Endothelial cell of umbilical vein (primary cell): ENCODE measurements around the gene SERPINA5. TPM values are rescaled to one million over a fixed set of nuclear protein-coding genes. Genes with fewer than 3 reads are reported as not detected.

Experiments used
- BruUV-seq: library from RNA; stranded (reverse); fragments of 400-500 nt; replicated peaks from 2 replicates; lab custom pipeline; 2021; lab: Mats Ljungman, UMichigan
- CTCF ChIA-PET: fragments of 300-600, 350-600 bp; sonication (Branson Sonifier 250); formaldehyde crosslinking; loops from one replicate; lab custom pipeline; 2021; ENCODE audit warnings: antibody characterized with exemption, inconsistent platforms; lab: Charles Lee
- POLR2A ChIA-PET: fragments of 300-600, 350-600 bp; sonication (Branson Sonifier 250); formaldehyde crosslinking; loops from one replicate; lab custom pipeline; 2021; ENCODE audit warnings: antibody characterized with exemption, inconsistent platforms; lab: Charles Lee
- DNase-seq: peaks from one replicate; pipeline ENCODE4 v3.0.0-alpha.2; 2011; ENCODE audit warnings: low read depth, low spot score
- FAIRE-seq: peaks from 2 replicates; lab custom pipeline; 2011; peaks lifted over from hg19 to GRCh38; lab: Jason Lieb, UNC
- H2AFZ ChIP-seq: 2 replicates; pipeline ENCODE4 v1.6.0; 2012; ENCODE audit warnings: low read depth, low read length, control low read depth, inconsistent platforms
- H3K27ac ChIP-seq: 2 replicates; pipeline ENCODE4 v1.5.1; 2011; ENCODE audit warnings: low read depth, mild to moderate bottlenecking, control low read depth, low read length, moderate library complexity; ENCODE audit not compliant: insufficient read depth
- H3K27me3 ChIP-seq, 2 experiments: 2 replicates each; pipeline versions ENCODE4 v1.6.0 to v1.6.1; 2011; ENCODE audit warnings: low read length in 2 of 2, mixed read lengths in 1 of 2; ENCODE audit not compliant: control insufficient read depth in 2 of 2, insufficient read depth in 2 of 2
- H3K36me3 ChIP-seq, 2 experiments: 2 replicates in 1 of 2; 3 replicates in 1 of 2; pipeline ENCODE4 v1.5.1; 2011; ENCODE audit warnings: low read length in 2 of 2, mild to moderate bottlenecking in 1 of 2, moderate library complexity in 1 of 2; ENCODE audit not compliant: control insufficient read depth in 2 of 2, insufficient read depth in 2 of 2; ENCODE audit errors: extremely low read depth in 1 of 2
- H3K4me1 ChIP-seq: 3 replicates; pipeline ENCODE4 v1.5.1; 2011; ENCODE audit warnings: mild to moderate bottlenecking, low read length; ENCODE audit not compliant: control insufficient read depth, insufficient read depth; ENCODE audit errors: extremely low read depth
- H3K4me2 ChIP-seq: 2 replicates; pipeline ENCODE4 v1.6.1; 2011; ENCODE audit warnings: low read length, control low read depth, mixed read lengths; ENCODE audit not compliant: insufficient read depth
- H3K4me3 ChIP-seq, 3 experiments: fragments of 200-600 bp in 1 of 3; sonication (generic), shearing (Covaris generic) in 1 of 3; replicated peaks in 1 of 3; 2 replicates each; pipeline ENCODE4 v1.5.1; 2011 to 2016; ENCODE audit warnings: control low read depth in 3 of 3, low read length in 3 of 3, mild to moderate bottlenecking in 2 of 3, inconsistent platforms in 1 of 3, low read depth in 1 of 3, moderate library complexity in 1 of 3; ENCODE audit not compliant: insufficient read depth in 1 of 3
- H3K79me2 ChIP-seq: 2 replicates; pipeline ENCODE4 v1.6.0; 2012; ENCODE audit warnings: low read length, inconsistent platforms; ENCODE audit not compliant: control insufficient read depth, insufficient read depth
- H3K9ac ChIP-seq: replicated peaks from 2 replicates; pipeline ENCODE3; 2011; ENCODE audit warnings: low read length, control low read depth; ENCODE audit not compliant: insufficient read depth; ENCODE audit errors: extremely low read depth
- H3K9me1 ChIP-seq: replicated peaks from 3 replicates; pipeline ENCODE4 v1.6.0; 2011; ENCODE audit warnings: mild to moderate bottlenecking, low read length; ENCODE audit not compliant: control insufficient read depth, insufficient read depth; ENCODE audit errors: extremely low read depth
- H3K9me3 ChIP-seq: replicated peaks from 2 replicates; pipeline ENCODE4 v1.5.1; 2012; ENCODE audit warnings: low read length, inconsistent platforms; ENCODE audit not compliant: control insufficient read depth, insufficient read depth
- H4K20me1 ChIP-seq: replicated peaks from 2 replicates; pipeline ENCODE3; 2011; ENCODE audit warnings: mild to moderate bottlenecking, low read length; ENCODE audit not compliant: control insufficient read depth, insufficient read depth; ENCODE audit errors: extremely low read depth
- EZH2 ChIP-seq: IDR thresholded peaks from 2 replicates; pipeline ENCODE4 v1.6.1; 2012; ENCODE audit warnings: borderline replicate concordance, low read depth, mild to moderate bottlenecking, moderate library complexity, low read length, inconsistent platforms; ENCODE audit not compliant: severe bottlenecking
- MYC ChIP-seq: IDR thresholded peaks from one replicate; pipeline ENCODE4 v1.6.1; 2011; ENCODE audit warnings: mild to moderate bottlenecking, low read depth, low read length
- dilution Hi-C: fragments of 300-500 bp; cut with MboI; formaldehyde crosslinking; loops from one replicate; pipeline ENCODE4 v1.15.0; 2019; ENCODE audit warnings: low sequenced_read_pairs; ENCODE audit not compliant: extremely low pct_ligation_motif_present
- intact Hi-C: fragments of 100-400 bp; cut with micrococcal nuclease; formaldehyde crosslinking; loops from one replicate; pipeline ENCODE4 v1.10.0; 2022
- polyA plus RNA-seq, 4 experiments: library from polyadenylated mRNA; depleted of rRNA in 3 of 4; stranded (reverse) in 3 of 4; unstranded in 1 of 4; fragments of >200 nt; gene quantifications; 2 replicates each; pipeline versions ENCODE4 v1.2.1 to v1.2.3, GENCODE V29; 2011 to 2012; ENCODE audit warnings: missing spikeins in 1 of 4
- total RNA-seq: library from RNA; stranded (reverse); gene quantifications from 2 replicates; pipeline ENCODE4 v1.2.3, GENCODE V29; 2021
- TF ChIP-seq, protein P1 (sequence below), 2 donors: IDR thresholded peaks; 1 replicate in 1 of 2; 2 replicates in 1 of 2; pipeline ENCODE4 v1.5.1; 2011; ENCODE audit warnings: low read length in 2 of 2, mild to moderate bottlenecking in 2 of 2, moderate library complexity in 2 of 2, control low read depth in 1 of 2, inconsistent platforms in 1 of 2, low read depth in 1 of 2; ENCODE audit not compliant: insufficient read depth in 1 of 2; ENCODE audit errors: extremely low read depth in 1 of 2
- TF ChIP-seq, protein P2 (sequence below): IDR thresholded peaks from 2 replicates; pipeline ENCODE4 v1.6.1; 2011; ENCODE audit not compliant: insufficient read depth, insufficient read length

The SERPINA5 gene
- total and polyA plus RNA-seq, 2 donors (not counting 3 experiments of a cell fraction or from before 2014, with no cell fraction given): 0.12 TPM; not detected in 1

DNA sequence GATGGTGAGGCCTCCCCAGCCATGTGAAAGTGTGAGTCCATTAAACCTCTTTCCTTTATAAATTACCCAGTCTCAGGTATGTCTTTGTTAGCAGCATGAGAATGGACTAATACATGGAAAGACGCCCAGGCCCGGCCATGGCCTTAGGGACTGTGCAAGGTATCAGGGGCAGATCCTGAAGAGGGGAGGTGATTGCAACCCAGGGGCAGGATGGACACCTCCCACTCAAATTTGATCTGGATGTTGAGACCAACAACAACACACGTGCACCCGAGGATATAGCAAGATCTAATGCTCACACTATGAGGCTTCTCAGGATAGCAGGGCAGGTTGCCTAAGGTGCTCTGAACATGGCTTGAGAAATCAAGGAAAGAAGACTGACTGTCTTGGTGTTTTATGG is 33.5 kb upstream of the SERPINA5 start:
- H3K27ac ChIP-seq: no peak overlapping the region
- no peaks in the 10 kb centered on the region for H3K36me3 ChIP-seq
- no peak for FAIRE-seq
- no peaks in the 10 kb centered on the region for H3K27me3 ChIP-seq
- peaks cover 3% of the 10 kb centered on the region for H3K4me1 ChIP-seq
- no peaks in the 10 kb centered on the region for H4K20me1 ChIP-seq
- DNase-seq: no peak
- no TSS peak for BruUV-seq
- intact Hi-C loops: loop anchor here (10.0 kb wide), 1 partner anchor 413 kb away; no protein-coding TSS in a partner anchor
- no peak overlapping the region for H3K4me3 ChIP-seq
- no peak overlapping the region for H3K4me2 ChIP-seq
- CTCF ChIA-PET: interaction anchor here (1.2 to 2.0 kb wide), 3 partner anchors 14 to 115 kb away, joined by 4 to 98 read pairs (median 7); partner anchors contain the start of gene SERPINA4
- no peaks in the 10 kb centered on the region for H3K9me1 ChIP-seq
- H3K79me2 ChIP-seq: no peaks in the 10 kb centered on the region
- no peak overlapping the region for H3K9ac ChIP-seq
- TF ChIP-seq EZH2 (no peak), MYC (no peak)
- TF ChIP-seq, protein P1, sequence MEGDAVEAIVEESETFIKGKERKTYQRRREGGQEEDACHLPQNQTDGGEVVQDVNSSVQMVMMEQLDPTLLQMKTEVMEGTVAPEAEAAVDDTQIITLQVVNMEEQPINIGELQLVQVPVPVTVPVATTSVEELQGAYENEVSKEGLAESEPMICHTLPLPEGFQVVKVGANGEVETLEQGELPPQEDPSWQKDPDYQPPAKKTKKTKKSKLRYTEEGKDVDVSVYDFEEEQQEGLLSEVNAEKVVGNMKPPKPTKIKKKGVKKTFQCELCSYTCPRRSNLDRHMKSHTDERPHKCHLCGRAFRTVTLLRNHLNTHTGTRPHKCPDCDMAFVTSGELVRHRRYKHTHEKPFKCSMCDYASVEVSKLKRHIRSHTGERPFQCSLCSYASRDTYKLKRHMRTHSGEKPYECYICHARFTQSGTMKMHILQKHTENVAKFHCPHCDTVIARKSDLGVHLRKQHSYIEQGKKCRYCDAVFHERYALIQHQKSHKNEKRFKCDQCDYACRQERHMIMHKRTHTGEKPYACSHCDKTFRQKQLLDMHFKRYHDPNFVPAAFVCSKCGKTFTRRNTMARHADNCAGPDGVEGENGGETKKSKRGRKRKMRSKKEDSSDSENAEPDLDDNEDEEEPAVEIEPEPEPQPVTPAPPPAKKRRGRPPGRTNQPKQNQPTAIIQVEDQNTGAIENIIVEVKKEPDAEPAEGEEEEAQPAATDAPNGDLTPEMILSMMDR (IDR thresholded peaks at IDR 0.05; ENCODE audit: extremely low read depth in 1 of 2, insufficient read depth in 1 of 2, low read depth in 1 of 2, low read length in 2 of 2): no peak
- TF ChIP-seq, protein P2, sequence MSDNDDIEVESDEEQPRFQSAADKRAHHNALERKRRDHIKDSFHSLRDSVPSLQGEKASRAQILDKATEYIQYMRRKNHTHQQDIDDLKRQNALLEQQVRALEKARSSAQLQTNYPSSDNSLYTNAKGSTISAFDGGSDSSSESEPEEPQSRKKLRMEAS: no peak
- dilution Hi-C loops: no loop called here
- no peak overlapping the region for H2AFZ ChIP-seq
- POLR2A ChIA-PET: no interaction called here
- H3K9me3 ChIP-seq: no peaks in the 10 kb centered on the region
